Measurements from ENCODE around the gene ARHGAP19.

The ARHGAP19 gene

DNA sequence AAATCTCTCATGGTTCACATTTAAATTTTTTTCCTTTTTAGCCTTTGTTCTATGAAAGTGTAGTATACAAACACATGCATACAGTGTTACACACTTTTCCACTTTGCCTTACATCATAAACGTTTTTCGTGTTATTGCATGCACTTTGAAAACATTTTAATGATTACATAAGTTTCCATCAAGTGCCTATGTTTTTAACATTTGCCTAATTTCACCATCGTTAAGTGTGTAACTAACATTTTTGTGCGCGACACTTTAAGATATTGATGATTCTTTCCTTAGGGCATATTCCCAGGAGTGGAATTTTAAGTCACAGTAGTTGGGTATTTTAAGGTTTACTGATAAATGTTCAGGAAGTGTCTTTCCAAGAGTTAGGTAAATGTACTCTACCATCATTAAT lies 43.6 kb upstream of the ARHGAP19 start:
- POLR2A ChIA-PET (ENCODE audit: low non-redundant PET), result no interaction called here
- H3K27ac ChIP-seq, result no peak overlapping the region
- DNase-seq (ENCODE audit: low spot score), result no peak
- TF ChIP-seq CTCF (conservative IDR thresholded peaks at IDR 0.05; ENCODE audit: low read depth), result no peak
- CTCF ChIA-PET, result no interaction called here

GRCh38 chr10:97335188-97335619 lies 42.8 kb upstream of the ARHGAP19 start:
- ChIA-PET POLR2A (ENCODE audit: low non-redundant PET) (no interaction called here), CTCF (no interaction called here)
- TF ChIP-seq CTCF (conservative IDR thresholded peaks at IDR 0.05; ENCODE audit: low read depth), result no peak
- peak overlapping the region; percentile 93 for H3K27ac ChIP-seq
- DNase-seq (ENCODE audit: low spot score), result no peak

DNA sequence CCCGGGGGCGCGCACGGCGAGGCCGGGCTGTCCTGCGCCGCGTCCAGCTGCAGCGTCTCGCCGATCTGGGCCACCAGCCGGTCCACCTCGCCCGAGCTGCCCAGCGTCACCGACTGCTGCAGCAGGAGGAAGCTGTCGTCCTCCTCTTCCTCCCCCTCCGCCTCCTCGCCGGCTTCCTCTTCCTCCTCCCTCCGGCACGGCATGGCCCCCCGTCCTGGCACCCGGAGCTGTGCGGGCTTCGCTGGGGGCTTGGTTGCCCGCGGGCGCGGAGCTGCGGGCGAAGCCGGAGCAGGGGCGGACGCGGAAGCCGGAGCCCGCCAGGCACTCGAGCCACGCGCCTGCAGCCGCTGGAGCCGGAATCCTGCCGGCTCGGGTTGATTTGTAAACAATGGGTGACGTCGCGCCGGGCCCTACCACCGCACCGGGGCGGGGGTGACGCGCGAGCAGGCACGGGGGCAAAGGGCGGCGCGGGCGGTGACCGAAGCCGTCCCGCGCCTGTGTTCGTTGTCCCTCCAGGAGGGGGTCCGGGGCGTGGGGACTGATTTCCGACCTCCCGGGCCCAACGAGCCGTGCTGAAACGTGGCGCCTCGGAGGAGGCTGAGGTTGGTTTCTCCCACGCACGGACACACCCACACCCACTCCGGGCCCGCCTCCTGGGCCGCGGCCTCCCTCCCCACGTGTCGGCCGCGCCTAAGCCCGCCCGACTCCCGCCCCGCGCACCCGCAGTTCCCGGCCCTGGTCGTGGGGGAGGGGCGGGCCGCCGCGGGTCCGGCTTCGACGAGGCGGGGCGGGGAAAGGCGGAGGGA lies 42.1 kb upstream of the ARHGAP19 start, which contains the start of gene FRAT2:
FRAT2 (minus strand) TSS at position 360 of the 806 bp plus-strand sequence; CDS start at position 203, 157 bp downstream.
- TF ChIP-seq CTCF (conservative IDR thresholded peaks at IDR 0.05; ENCODE audit: low read depth), result no peak
- peak within 1 kb of the TSS; percentile 93 for H3K27ac ChIP-seq
- ChIA-PET CTCF (no interaction called here), POLR2A (ENCODE audit: low non-redundant PET) (interaction anchor here (0.6 kb wide), 1 partner anchor 313 kb away, joined by 6 read pairs; no protein-coding TSS in a partner anchor)
- DNase-seq (ENCODE audit: low spot score), result peak; percentile 97

- H3K27ac ChIP-seq, result peak overlapping the region; percentile 93
- ChIA-PET CTCF (interaction anchor here (0.7 to 2.6 kb wide), 3 partner anchors 14 to 55 kb away, joined by 3 to 9 read pairs (median 4); no protein-coding TSS in a partner anchor), POLR2A (ENCODE audit: low non-redundant PET) (interaction anchor here (0.6 to 1.6 kb wide), 3 partner anchors 14 to 314 kb away, joined by 3 to 10 read pairs (median 6); no protein-coding TSS in a partner anchor)
- peak; percentile 34 for DNase-seq (ENCODE audit: low spot score)
- TF ChIP-seq CTCF (conservative IDR thresholded peaks at IDR 0.05; ENCODE audit: low read depth), result no peak
Observed at GRCh38 chr10:97333601-97334369, 41.3 kb upstream of the ARHGAP19 start.

DNA sequence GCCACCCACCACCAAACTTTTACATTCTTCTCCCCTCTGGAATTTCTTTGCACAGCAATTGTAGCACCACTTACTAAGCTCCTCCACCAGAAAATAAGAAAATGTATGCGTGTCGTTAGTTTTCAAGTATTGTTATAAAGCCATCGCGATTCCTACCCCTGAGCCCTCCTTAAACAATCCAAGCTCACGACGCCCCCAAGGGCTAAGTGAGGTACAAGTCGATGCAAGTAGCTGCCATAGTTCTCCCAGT lies 40.8 kb upstream of the ARHGAP19 start:
- DNase-seq (ENCODE audit: low spot score), result peak; percentile 57
- CTCF ChIA-PET, result interaction anchor here (0.7 to 2.6 kb wide), 5 partner anchors 13 to 296 kb away, joined by 3 to 9 read pairs (median 3); no protein-coding TSS in a partner anchor
- TF ChIP-seq CTCF (conservative IDR thresholded peaks at IDR 0.05; ENCODE audit: low read depth), result no peak
- peak overlapping the region; percentile 93 for H3K27ac ChIP-seq
- POLR2A ChIA-PET (ENCODE audit: low non-redundant PET), result interaction anchor here (0.9 to 1.6 kb wide), 2 partner anchors 13 to 26 kb away, joined by 3 to 10 read pairs; no protein-coding TSS in a partner anchor

All from RWPE1 (cell line).